CD4-positive, alpha-beta T cell (primary cell): ENCODE measurements around the gene LRRC10. TPM values are rescaled to one million over a fixed set of nuclear protein-coding genes. Genes with fewer than 3 reads are reported as not detected.

Source experiments
- ATAC-seq: fragments of 200-7000 bp; cut with Tn5 transposase; one replicate; pipeline ENCODE4 v1.10.0; 2022; ENCODE audit warnings: mild to moderate bottlenecking; ENCODE audit not compliant: poor library complexity
- CTCF ChIA-PET: fragments of 350-600 bp; sonication (Branson Sonifier 250); formaldehyde crosslinking; loops from one replicate; lab custom pipeline; 2021; ENCODE audit warnings: antibody characterized with exemption, inconsistent platforms; lab: Charles Lee
- POLR2A ChIA-PET: fragments of 350-600 bp; sonication (Branson Sonifier 250); formaldehyde crosslinking; loops from one replicate; lab custom pipeline; 2021; ENCODE audit warnings: antibody characterized with exemption, inconsistent platforms; lab: Charles Lee
- DNase-seq, 14 experiments: peaks; one replicate each; pipeline ENCODE4 v3.0.0-alpha.2; 2013 to 2020; ENCODE audit warnings: mixed read lengths in 2 of 14
- H3K27ac ChIP-seq, 2 donors: one replicate each; pipeline versions ENCODE4 v1.5.1 to v1.7.0; 2013; ENCODE audit warnings: low read length in 2 of 2, low read depth in 1 of 2, mild to moderate bottlenecking in 1 of 2
- H3K27me3 ChIP-seq, 2 experiments: 1 replicate in 1 of 2; 2 replicates in 1 of 2; pipeline versions ENCODE4 v1.6.1 to v1.7.0; 2013; ENCODE audit warnings: low read length in 2 of 2, control low read depth in 1 of 2, mild to moderate bottlenecking in 1 of 2, moderate library complexity in 1 of 2; ENCODE audit not compliant: insufficient read depth in 2 of 2, control insufficient read depth in 1 of 2
- H3K36me3 ChIP-seq: one replicate; pipeline ENCODE4 v1.6.1; 2013; ENCODE audit warnings: low read length, control low read depth; ENCODE audit not compliant: insufficient read depth
- H3K4me1 ChIP-seq: one replicate; pipeline ENCODE4 v1.6.1; 2013; ENCODE audit warnings: low read length, control low read depth; ENCODE audit not compliant: insufficient read depth
- H3K4me3 ChIP-seq: one replicate; pipeline ENCODE4 v1.5.1; 2013; ENCODE audit warnings: mild to moderate bottlenecking, low read length, moderate library complexity
- H3K9me3 ChIP-seq, 2 experiments: 1 replicate in 1 of 2; 2 replicates in 1 of 2; pipeline versions ENCODE4 v1.6.1 to v1.7.0; 2013; ENCODE audit warnings: low read length in 2 of 2, mild to moderate bottlenecking in 2 of 2, control low read depth in 1 of 2, moderate library complexity in 1 of 2; ENCODE audit not compliant: control insufficient read depth in 1 of 2, insufficient read depth in 1 of 2
- H3K27ac Mint-ChIP-seq: one replicate; pipeline ENCODE4 v1.8.0; 2020; ENCODE audit warnings: mixed read lengths
- H3K27me3 Mint-ChIP-seq: one replicate; pipeline ENCODE4 v1.8.0; 2021; ENCODE audit warnings: mixed read lengths
- H3K36me3 Mint-ChIP-seq: one replicate; pipeline ENCODE4 v1.8.0; 2021; ENCODE audit warnings: low read depth, mixed read lengths
- H3K4me1 Mint-ChIP-seq: one replicate; pipeline ENCODE4 v1.8.0; 2021; ENCODE audit warnings: low read depth, mixed read lengths
- H3K4me3 Mint-ChIP-seq: one replicate; pipeline ENCODE4 v1.8.0; 2020; ENCODE audit warnings: mild to moderate bottlenecking, mixed read lengths
- H3K9me3 Mint-ChIP-seq: one replicate; pipeline ENCODE4 v1.8.0; 2020; ENCODE audit warnings: mixed read lengths
- CTCF ChIP-seq: fragments of 200-600 bp; IDR thresholded peaks from one replicate; pipeline ENCODE4 v1.8.0; 2022; ENCODE audit warnings: antibody characterized with exemption, mild to moderate bottlenecking
- intact Hi-C, 2 experiments: fragments of 100-400 bp; cut with DNase I in 1 of 2; cut with micrococcal nuclease in 1 of 2; formaldehyde crosslinking; loops; one replicate each; pipeline versions ENCODE4 v1.15.1 to v1.9.0; 2023 to 2025; cut with DNase I, micrococcal nuclease
- total RNA-seq, 174 experiments: library from RNA in 2 of 174; stranded (reverse) in 2 of 174; gene quantifications; one replicate each; pipeline ENCODE4 v1.2.3 and lab custom pipeline; 2021 to 2026

The LRRC10 gene
- total RNA-seq, 2 experiments from 2014 or later: not detected

DNA sequence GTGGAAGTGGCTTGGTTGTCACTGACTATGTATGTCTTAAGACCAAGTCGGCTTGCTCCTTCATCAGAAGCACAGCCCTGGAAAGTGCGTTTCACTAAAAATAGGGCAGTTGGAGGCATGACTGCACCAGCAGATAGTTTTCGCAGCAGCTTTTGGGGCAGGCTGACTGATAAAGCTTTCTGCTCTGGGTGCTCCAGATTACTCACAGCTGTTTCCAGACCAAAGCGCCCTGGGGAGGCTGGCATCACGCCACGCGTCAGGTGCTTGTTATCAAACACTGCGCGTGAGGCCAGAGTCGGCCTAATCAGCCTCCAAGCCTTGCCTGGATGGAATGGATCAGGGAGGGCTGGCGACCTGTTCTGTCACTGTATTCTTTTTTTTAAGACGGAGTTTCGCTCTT is 13.3 kb upstream of the LRRC10 start:
- Histone ChIP-seq H3K9me3 (no peaks in the 10 kb centered on the region), H3K27ac (no peak overlapping the region), H3K36me3 (no peaks in the 10 kb centered on the region), H3K27me3 (no peaks in the 10 kb centered on the region), H3K4me3 (no peak overlapping the region), H3K4me1 (no peaks in the 10 kb centered on the region)
- H3K4me1 Mint-ChIP-seq: no peaks in the 10 kb centered on the region
- no peaks in the 10 kb centered on the region for H3K9me3 Mint-ChIP-seq
- no peaks in the 10 kb centered on the region for H3K36me3 Mint-ChIP-seq
- no peak for DNase-seq
- TF ChIP-seq CTCF: no peak
- peaks cover 22% of the 10 kb centered on the region for H3K27me3 Mint-ChIP-seq
- CTCF ChIA-PET: no interaction called here
- intact Hi-C loops: no loop called here
- POLR2A ChIA-PET: no interaction called here
- no peak for ATAC-seq
- no peak overlapping the region for H3K4me3 Mint-ChIP-seq
- no peak overlapping the region for H3K27ac Mint-ChIP-seq

GRCh38 chr12:69621551-69621950 is 10.8 kb upstream of the LRRC10 start:
- intact Hi-C loops: no loop called here
- no peak for ATAC-seq
- H3K4me3 ChIP-seq: no peak overlapping the region
- H3K4me1 ChIP-seq: no peaks in the 10 kb centered on the region
- POLR2A ChIA-PET: no interaction called here
- Mint-ChIP-seq H3K27me3 (peaks cover 26% of the 10 kb centered on the region), H3K27ac (no peak overlapping the region), H3K36me3 (no peaks in the 10 kb centered on the region), H3K4me3 (no peak overlapping the region), H3K4me1 (no peaks in the 10 kb centered on the region), H3K9me3 (no peaks in the 10 kb centered on the region)
- no peaks in the 10 kb centered on the region for H3K36me3 ChIP-seq
- H3K27ac ChIP-seq: no peak overlapping the region
- TF ChIP-seq CTCF: no peak
- CTCF ChIA-PET: no interaction called here
- H3K27me3 ChIP-seq: no peaks in the 10 kb centered on the region
- no peak for DNase-seq
- H3K9me3 ChIP-seq: no peaks in the 10 kb centered on the region

DNA sequence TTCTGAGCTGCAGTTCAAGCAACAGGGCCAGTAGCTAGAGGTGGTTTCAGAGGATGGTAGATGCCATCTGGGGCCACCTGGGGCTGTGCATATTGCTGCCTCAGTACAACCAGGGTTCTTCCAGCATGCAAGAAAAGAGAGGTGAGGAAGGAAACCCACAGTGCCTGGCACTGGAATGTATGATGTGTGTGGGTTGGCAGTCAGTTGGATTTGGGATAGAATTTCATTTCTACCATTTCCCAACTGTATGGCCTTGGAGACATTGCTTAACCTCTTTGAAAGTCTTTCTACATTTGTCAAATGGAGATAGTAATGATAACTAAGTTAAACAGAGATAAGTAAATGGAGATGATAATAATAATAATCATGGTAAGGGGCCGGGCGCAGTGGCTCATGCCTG is 10.2 kb upstream of the LRRC10 start:
- CTCF ChIA-PET: no interaction called here
- no peak for ATAC-seq

More for the DNA sequence above, 10.2 kb upstream of the LRRC10 start:
- H3K9me3 ChIP-seq: no peaks in the 10 kb centered on the region
- no peak overlapping the region for H3K27ac Mint-ChIP-seq
- no peak overlapping the region for H3K4me3 Mint-ChIP-seq
- H3K36me3 ChIP-seq: no peaks in the 10 kb centered on the region
- H3K4me3 ChIP-seq: no peak overlapping the region
- H3K27me3 Mint-ChIP-seq: peaks cover 26% of the 10 kb centered on the region
- H3K4me1 ChIP-seq: no peaks in the 10 kb centered on the region
- POLR2A ChIA-PET: no interaction called here
- H3K27ac ChIP-seq: no peak overlapping the region
- TF ChIP-seq CTCF: no peak
- DNase-seq: no peak
- no peaks in the 10 kb centered on the region for H3K9me3 Mint-ChIP-seq
- no peaks in the 10 kb centered on the region for H3K27me3 ChIP-seq
- intact Hi-C loops: no loop called here
- H3K4me1 Mint-ChIP-seq: no peaks in the 10 kb centered on the region
- no peaks in the 10 kb centered on the region for H3K36me3 Mint-ChIP-seq
